A549 (cell line): ENCODE results near the gene RNF14. TPM values are rescaled to one million over a fixed set of nuclear protein-coding genes. Genes with fewer than 3 reads are reported as not detected.

Experiments
- ATAC-seq, 2 experiments: fragments of 200-7000 bp in 1 of 2; fragments of >200 bp in 1 of 2; cut with Nextera tagmentation in 1 of 2; cut with Tn5 transposase in 1 of 2; 3 replicates each; pipeline versions ENCODE4 v1.8.0 to v1.9.1; 2018 to 2020; ENCODE audit warnings: mild to moderate bottlenecking in 1 of 2, moderate library complexity in 1 of 2
- CTCF ChIA-PET: fragments of 300-600 bp; sonication (Branson Sonifier 250); formaldehyde crosslinking; extraction: SDS; loops from one replicate; lab custom pipeline; 2021; ENCODE audit warnings: antibody characterized with exemption, inconsistent platforms; lab: Yijun Ruan, JAX
- POLR2A ChIA-PET: fragments of 350-600 bp; formaldehyde crosslinking; extraction: SDS; loops from one replicate; lab custom pipeline; 2021; ENCODE audit warnings: antibody characterized with exemption, inconsistent platforms; lab: Yijun Ruan, JAX
- DNase-seq, 2 experiments: peaks; one replicate each; pipeline versions ENCODE4 v3.0.0 to v3.0.0-alpha.2; 2011 to 2016; ENCODE audit warnings: low read depth in 1 of 2, low spot score in 1 of 2
- FAIRE-seq: peaks from 2 replicates; lab custom pipeline; 2011; peaks lifted over from hg19 to GRCh38; lab: Jason Lieb, UNC
- H3K27ac ChIP-seq, 2 experiments: fragments of >200 bp; sonication (Bioruptor Twin); formaldehyde crosslinking; 3 replicates each; pipeline ENCODE4 v1.5.1; 2016 to 2017
- H3K4me1 ChIP-seq: fragments of >200 bp; sonication (Bioruptor Twin); formaldehyde crosslinking; 3 replicates; pipeline ENCODE4 v1.6.1; 2016
- H3K4me2 ChIP-seq: fragments of >200 bp; sonication (Bioruptor Twin); formaldehyde crosslinking; 3 replicates; pipeline ENCODE4 v1.6.1; 2016
- H3K4me3 ChIP-seq: fragments of >200 bp; sonication (Bioruptor Twin); formaldehyde crosslinking; 3 replicates; pipeline ENCODE4 v1.5.1; 2016
- H3K9me3 ChIP-seq: fragments of >200 bp; sonication (Bioruptor Twin); formaldehyde crosslinking; 3 replicates; pipeline ENCODE4 v1.6.1; 2016
- BCL3 ChIP-seq: fragments of >200 bp; sonication (Bioruptor Twin); formaldehyde crosslinking; IDR thresholded peaks from 3 replicates; pipeline ENCODE4 v1.6.1; 2016
- CTCF ChIP-seq: fragments of >200 bp; sonication (Bioruptor Twin); formaldehyde crosslinking; IDR thresholded peaks from 3 replicates; pipeline ENCODE4 v1.5.1; 2016
- E2F6 ChIP-seq: IDR thresholded peaks from 2 replicates; pipeline ENCODE4 v1.6.1; 2012; ENCODE audit warnings: low read depth, borderline replicate concordance
- HDAC2 ChIP-seq: fragments of 200-600 bp; sonication (generic); IDR thresholded peaks from 2 replicates; pipeline ENCODE4 v1.6.1; 2016
- HOXB13 ChIP-seq: fragments of 250-450 bp; sonication (Bioruptor Pico); IDR thresholded peaks from 2 replicates; pipeline ENCODE4 v1.5.0; 2020; ENCODE audit warnings: low read depth, mild to moderate bottlenecking, moderate library complexity
- JUN ChIP-seq, 2 experiments: fragments of >200 bp; sonication (Bioruptor Twin); formaldehyde crosslinking; IDR thresholded peaks; 2 replicates in 1 of 2; 3 replicates in 1 of 2; pipeline ENCODE4 v1.6.1; 2016 to 2017
- MAFK ChIP-seq: fragments of 450-650 bp; IDR thresholded peaks from 2 replicates; pipeline ENCODE4 v1.6.1; 2014; ENCODE audit not compliant: partially characterized antibody
- MYC ChIP-seq: IDR thresholded peaks from 2 replicates; pipeline ENCODE4 v1.6.1; 2012; ENCODE audit warnings: mild to moderate bottlenecking, inconsistent platforms, low read length, improper control_type of control experiment, borderline replicate concordance
- NPAS2 ChIP-seq: fragments of 250-450 bp; sonication (Bioruptor Pico); IDR thresholded peaks from 2 replicates; pipeline ENCODE4 v1.8.0; 2022; ENCODE audit warnings: mild to moderate bottlenecking, moderate library complexity, borderline replicate concordance
- PHF8 ChIP-seq: fragments of 200-600 bp; sonication (generic); IDR thresholded peaks from 2 replicates; pipeline ENCODE4 v1.6.1; 2016; ENCODE audit warnings: low read depth, mild to moderate bottlenecking, antibody characterized with exemption, moderate library complexity, borderline replicate concordance
- POLR2A ChIP-seq: IDR thresholded peaks from 2 replicates; pipeline ENCODE4 v1.6.1; 2012; ENCODE audit warnings: mild to moderate bottlenecking, low read length
- POLR2AphosphoS2 ChIP-seq: conservative IDR thresholded peaks from 2 replicates; pipeline ENCODE4 v1.6.1; 2012; ENCODE audit warnings: low read length, improper control_type of control experiment, inconsistent platforms
- RAD21 ChIP-seq, 2 experiments: fragments of >200 bp in 1 of 2; sonication (Bioruptor Twin) in 1 of 2; formaldehyde crosslinking in 1 of 2; IDR thresholded peaks in 1 of 2; conservative IDR thresholded peaks in 1 of 2; 2 replicates in 1 of 2; 3 replicates in 1 of 2; pipeline ENCODE4 v1.6.1; 2012 to 2018; ENCODE audit warnings: inconsistent platforms in 1 of 2
- RNF2 ChIP-seq: fragments of 200-600 bp; sonication (generic); IDR thresholded peaks from 2 replicates; pipeline ENCODE4 v1.6.1; 2016; ENCODE audit warnings: low read depth, mild to moderate bottlenecking, antibody characterized with exemption, moderate library complexity, borderline replicate concordance
- SMC3 ChIP-seq: fragments of >200 bp; sonication (Bioruptor Twin); formaldehyde crosslinking; IDR thresholded peaks from 3 replicates; pipeline ENCODE4 v1.6.1; 2018; ENCODE audit warnings: inconsistent platforms
- USF2 ChIP-seq: fragments of 450-650 bp; IDR thresholded peaks from 2 replicates; pipeline ENCODE4 v1.6.1; 2014; ENCODE audit warnings: antibody characterized with exemption
- WGBS: methylation state at CpG from one replicate; pipeline ENCODE4 v1.1.6; 2017; ENCODE audit errors: missing lambda C conversion rate; 5-methylcytosine and 5-hydroxymethylcytosine counted together
- polyA minus RNA-seq: library from RNA; depleted of rRNA, polyadenylated mRNA; stranded (reverse); fragments of >200 nt; gene quantifications from 2 replicates; pipeline ENCODE4 v1.2.3, GENCODE V29; 2011; rRNA and poly(A)+ RNA removed
- polyA plus RNA-seq, 4 experiments: library from polyadenylated mRNA; depleted of rRNA in 3 of 4; stranded (reverse); fragments of >200 nt; fragmentation: RNase III in 1 of 4; extraction: RNeasy Plus Mini Kit Qiagen cat#74134 plus additional on column Dnase treatment in 1 of 4; gene quantifications; 2 replicates in 3 of 4; 3 replicates in 1 of 4; pipeline ENCODE4 v1.2.3, GENCODE V29; 2011 to 2017
- TF ChIP-seq, protein P1 (sequence below): fragments of >200 bp; sonication (Bioruptor Twin); formaldehyde crosslinking; IDR thresholded peaks from 2 replicates; pipeline ENCODE4 v1.6.1; 2016
- TF ChIP-seq, protein P2 (sequence below): IDR thresholded peaks from 2 replicates; pipeline ENCODE4 v1.6.1; 2012
- TF ChIP-seq, protein P3 (sequence below): IDR thresholded peaks from 2 replicates; pipeline ENCODE4 v1.6.1; 2012
- TF ChIP-seq, protein P4 (sequence below): fragments of 250-450 bp; sonication (Bioruptor Pico); IDR thresholded peaks from 2 replicates; pipeline ENCODE4 v1.5.0; 2021; ENCODE audit warnings: mild to moderate bottlenecking, moderate library complexity, borderline replicate concordance

The RNF14 gene
- 47.4 and 57.5 TPM in 2 replicates for polyA plus RNA-seq (2011; rRNA removed)
- polyA plus RNA-seq (2012; cell fraction: cytosol; rRNA removed), result 18.3 and 21.6 TPM in 2 replicates
- polyA plus RNA-seq (2012; cell fraction: nucleus; rRNA removed), result 9.3 and 13.4 TPM in 2 replicates
- 39.7 to 43.2 TPM (median 41.2 TPM) in 3 replicates for polyA plus RNA-seq (2017; fragmentation: RNase III; extraction: RNeasy Plus Mini Kit Qiagen cat#74134 plus additional on column Dnase treatment)
- 35.6 and 40.5 TPM in 2 replicates for polyA minus RNA-seq

DNA sequence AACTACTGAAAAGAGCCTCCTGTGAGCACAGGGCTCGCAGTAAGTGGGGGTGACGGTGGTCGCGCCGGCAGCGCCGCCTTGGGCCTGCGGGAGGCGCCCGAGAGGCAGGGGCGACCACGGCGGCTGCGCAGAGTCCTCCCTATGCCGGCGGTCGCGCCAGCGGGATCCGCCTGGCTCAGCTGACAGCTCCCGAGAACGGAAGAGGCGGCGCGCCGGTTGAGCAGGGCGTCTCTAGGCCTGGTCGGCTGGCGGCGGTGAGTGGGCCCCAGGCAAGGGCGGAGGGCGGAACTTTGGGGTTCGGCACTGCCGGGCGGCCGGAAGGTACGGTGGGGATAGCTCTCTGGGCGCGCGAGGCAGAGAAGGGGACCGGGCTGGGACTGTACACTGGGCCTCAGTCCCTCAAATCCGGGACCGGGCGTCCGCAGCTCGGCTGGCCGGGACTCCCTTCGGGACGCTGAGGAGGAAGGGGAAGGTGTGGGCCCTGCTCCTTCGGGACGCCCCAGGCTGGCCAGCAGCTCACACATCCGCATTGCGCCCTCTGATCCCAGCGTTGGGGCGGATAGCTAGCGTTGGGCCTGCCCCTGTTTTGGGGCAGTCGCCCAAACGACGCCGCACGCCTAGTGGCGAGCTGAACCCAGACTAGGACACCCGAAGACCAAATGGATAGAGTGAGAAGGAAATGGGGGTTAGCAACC is at the start of gene RNF14:
TSS of gene RNF14 (plus strand) at position 192 of the 695 bp plus-strand sequence. CDS start 4,484 bp downstream, outside the sequence.
- FAIRE-seq (no peak), ATAC-seq (peak; percentile 96 to 99), DNase-seq (peak; percentile 86 to 94)
- CTCF ChIA-PET, result interaction anchor here (0.5 to 17.2 kb wide), 44 partner anchors 8 to 360 kb away, joined by 3 to 325 read pairs (median 5); partner anchors contain the start of genes DELE1, GNPDA1 and PCDH12
- 1% methylated on average over 25 of the region's 63 CpGs for WGBS
- H3K4me1 ChIP-seq, result peaks cover 22% of the 10 kb centered on the region
- TF ChIP-seq MYC (0 out of 2 replicates have a peak, but pooled peaks have one; percentile 31), BCL3 (0 out of 3 replicates have a peak, but pooled peaks have one; percentile 72), HDAC2 (no peak), RAD21 (conservative IDR thresholded peaks at IDR 0.05 in 1 of 2, IDR thresholded peaks at IDR 0.05 in 1 of 2) (0 out of 5 replicates have a peak, but pooled peaks of 1 of the 2 experiments have one; percentile 4), CTCF (peak; percentile 89), MAFK (no peak), POLR2A (peak; percentile 78), E2F6 (no peak), USF2 (peak; percentile 19; the same call in 1 of the 2 replicates), PHF8 (peak; percentile 93), SMC3 (0 out of 3 replicates have a peak, but pooled peaks have one; percentile 14), NPAS2 (CRISPR knock-in tag) (no peak), JUN (IDR thresholded peaks at IDR 0.05) (peak in 1 of 2 experiments; percentile 89; a peak in 4 of 5 replicates), RNF2 (no peak), POLR2AphosphoS2 (no peak), HOXB13 (no peak)
- TF ChIP-seq, protein P1, sequence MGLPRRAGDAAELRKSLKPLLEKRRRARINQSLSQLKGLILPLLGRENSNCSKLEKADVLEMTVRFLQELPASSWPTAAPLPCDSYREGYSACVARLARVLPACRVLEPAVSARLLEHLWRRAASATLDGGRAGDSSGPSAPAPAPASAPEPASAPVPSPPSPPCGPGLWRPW, result no peak
- TF ChIP-seq, protein P2, sequence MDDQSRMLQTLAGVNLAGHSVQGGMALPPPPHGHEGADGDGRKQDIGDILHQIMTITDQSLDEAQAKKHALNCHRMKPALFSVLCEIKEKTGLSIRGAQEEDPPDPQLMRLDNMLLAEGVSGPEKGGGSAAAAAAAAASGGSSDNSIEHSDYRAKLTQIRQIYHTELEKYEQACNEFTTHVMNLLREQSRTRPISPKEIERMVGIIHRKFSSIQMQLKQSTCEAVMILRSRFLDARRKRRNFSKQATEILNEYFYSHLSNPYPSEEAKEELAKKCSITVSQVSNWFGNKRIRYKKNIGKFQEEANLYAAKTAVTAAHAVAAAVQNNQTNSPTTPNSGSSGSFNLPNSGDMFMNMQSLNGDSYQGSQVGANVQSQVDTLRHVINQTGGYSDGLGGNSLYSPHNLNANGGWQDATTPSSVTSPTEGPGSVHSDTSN, result peak; percentile 69; the same call in 1 of the 2 replicates
- TF ChIP-seq, protein P3, sequence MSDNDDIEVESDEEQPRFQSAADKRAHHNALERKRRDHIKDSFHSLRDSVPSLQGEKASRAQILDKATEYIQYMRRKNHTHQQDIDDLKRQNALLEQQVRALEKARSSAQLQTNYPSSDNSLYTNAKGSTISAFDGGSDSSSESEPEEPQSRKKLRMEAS, result peak; percentile 69; the same call in 1 of the 2 replicates
- TF ChIP-seq, protein P4, sequence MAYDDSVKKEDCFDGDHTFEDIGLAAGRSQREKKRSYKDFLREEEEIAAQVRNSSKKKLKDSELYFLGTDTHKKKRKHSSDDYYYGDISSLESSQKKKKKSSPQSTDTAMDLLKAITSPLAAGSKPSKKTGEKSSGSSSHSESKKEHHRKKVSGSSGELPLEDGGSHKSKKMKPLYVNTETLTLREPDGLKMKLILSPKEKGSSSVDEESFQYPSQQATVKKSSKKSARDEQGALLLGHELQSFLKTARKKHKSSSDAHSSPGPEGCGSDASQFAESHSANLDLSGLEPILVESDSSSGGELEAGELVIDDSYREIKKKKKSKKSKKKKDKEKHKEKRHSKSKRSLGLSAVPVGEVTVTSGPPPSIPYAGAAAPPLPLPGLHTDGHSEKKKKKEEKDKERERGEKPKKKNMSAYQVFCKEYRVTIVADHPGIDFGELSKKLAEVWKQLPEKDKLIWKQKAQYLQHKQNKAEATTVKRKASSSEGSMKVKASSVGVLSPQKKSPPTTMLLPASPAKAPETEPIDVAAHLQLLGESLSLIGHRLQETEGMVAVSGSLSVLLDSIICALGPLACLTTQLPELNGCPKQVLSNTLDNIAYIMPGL, result peak; percentile 88; the same call in 1 of the 2 replicates
- H3K4me3 ChIP-seq, result peak within 1 kb of the TSS; percentile 85
- POLR2A ChIA-PET, result interaction anchor here (0.6 to 2.3 kb wide), 17 partner anchors 8 to 1322 kb away, joined by 3 to 19 read pairs (median 4); partner anchors contain the start of genes DELE1, GNPDA1, IK and NDUFA2
- H3K4me2 ChIP-seq, result peak within 1 kb of the TSS; percentile 94
- no peaks in the 10 kb centered on the region for H3K9me3 ChIP-seq
- peak within 1 kb of the TSS; percentile 94 to 96 for H3K27ac ChIP-seq
